HEK293T (cell line): ENCODE measurements around the gene TMEM72.

Experiments
- ARNT ChIP-seq: fragments of 450-650 bp; IDR thresholded peaks from 2 replicates; pipeline ENCODE4 v1.6.1; 2017; ENCODE audit warnings: mild to moderate bottlenecking
- BHLHE40 ChIP-seq: fragments of 450-650 bp; IDR thresholded peaks from 2 replicates; pipeline ENCODE4 v1.6.1; 2016; ENCODE audit warnings: mild to moderate bottlenecking, moderate library complexity, borderline replicate concordance
- CTBP1 ChIP-seq: fragments of 450-650 bp; IDR thresholded peaks from 2 replicates; pipeline ENCODE4 v1.6.1; 2016; ENCODE audit warnings: borderline replicate concordance
- ELF4 ChIP-seq: fragments of 450-650 bp; IDR thresholded peaks from 2 replicates; pipeline ENCODE4 v1.6.1; 2017; ENCODE audit warnings: antibody characterized with exemption
- FOXK2 ChIP-seq: fragments of 450-650 bp; IDR thresholded peaks from 2 replicates; pipeline ENCODE4 v1.6.1; 2016; ENCODE audit warnings: mild to moderate bottlenecking
- FOXM1 ChIP-seq: fragments of 450-650 bp; IDR thresholded peaks from 2 replicates; pipeline ENCODE4 v1.6.1; 2017; ENCODE audit warnings: mild to moderate bottlenecking, borderline replicate concordance
- HDGF ChIP-seq: fragments of 450-650 bp; IDR thresholded peaks from 2 replicates; pipeline ENCODE4 v1.6.1; 2017; ENCODE audit warnings: antibody characterized with exemption, borderline replicate concordance
- SP1 ChIP-seq: fragments of 450-650 bp; IDR thresholded peaks from 2 replicates; pipeline ENCODE4 v1.6.1; 2017
- SUZ12 ChIP-seq: fragments of 450-650 bp; IDR thresholded peaks from 2 replicates; pipeline ENCODE4 v1.6.1; 2016; ENCODE audit warnings: mild to moderate bottlenecking
- TARDBP ChIP-seq: fragments of 450-650 bp; IDR thresholded peaks from 2 replicates; pipeline ENCODE4 v1.6.1; 2016
- TF ChIP-seq, protein P1 (sequence below): fragments of 450-650 bp; IDR thresholded peaks from 2 replicates; pipeline ENCODE4 v1.6.1; 2016

DNA sequence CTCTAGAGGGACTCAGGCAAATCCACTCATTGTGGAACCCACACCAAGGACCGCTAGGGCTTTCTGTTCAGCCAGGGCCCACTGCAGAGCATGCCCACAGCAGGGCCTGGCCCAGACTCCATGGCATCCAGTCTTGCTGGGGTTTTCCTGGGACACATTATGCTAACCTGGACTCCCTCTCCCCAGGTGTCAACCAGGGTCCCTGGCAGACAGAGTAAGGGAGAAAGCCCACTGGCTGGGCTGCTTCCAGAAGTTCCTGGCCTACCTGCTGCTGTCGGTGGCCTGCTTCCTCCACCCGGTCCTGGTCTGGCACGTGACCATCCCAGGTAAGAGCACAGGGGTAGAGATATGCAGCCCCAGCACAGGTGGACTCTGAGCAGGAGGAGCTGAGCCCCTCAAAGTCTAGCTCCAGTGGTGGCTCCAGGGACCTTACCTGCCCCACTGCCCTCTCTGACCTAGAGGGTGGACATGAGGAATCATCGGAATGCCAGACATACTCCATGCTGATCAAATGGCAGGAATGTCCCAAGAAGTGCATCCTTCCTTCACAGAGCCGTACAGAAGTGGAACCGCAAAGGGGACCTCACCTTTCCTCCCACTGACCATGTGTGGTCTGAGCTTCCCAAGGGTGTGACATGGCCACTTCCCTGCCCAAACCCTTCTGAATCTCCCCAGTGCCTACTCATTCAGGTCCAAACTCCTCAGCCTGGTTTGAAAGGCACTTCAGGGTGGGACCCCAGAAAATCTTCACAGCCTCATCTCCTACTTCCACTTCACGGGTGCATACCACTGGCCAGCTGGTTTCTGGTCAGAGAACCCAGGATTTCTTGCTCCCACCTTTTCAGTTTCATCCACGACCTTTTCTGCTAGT lies 22.5 kb downstream of the TMEM72 start:
- TF ChIP-seq FOXK2 (no peak), ELF4 (no peak), BHLHE40 (no peak), TARDBP (no peak), CTBP1 (no peak), ARNT (no peak), SP1 (no peak), SUZ12 (no peak), FOXM1 (no peak), HDGF (no peak)
- TF ChIP-seq, protein P1, sequence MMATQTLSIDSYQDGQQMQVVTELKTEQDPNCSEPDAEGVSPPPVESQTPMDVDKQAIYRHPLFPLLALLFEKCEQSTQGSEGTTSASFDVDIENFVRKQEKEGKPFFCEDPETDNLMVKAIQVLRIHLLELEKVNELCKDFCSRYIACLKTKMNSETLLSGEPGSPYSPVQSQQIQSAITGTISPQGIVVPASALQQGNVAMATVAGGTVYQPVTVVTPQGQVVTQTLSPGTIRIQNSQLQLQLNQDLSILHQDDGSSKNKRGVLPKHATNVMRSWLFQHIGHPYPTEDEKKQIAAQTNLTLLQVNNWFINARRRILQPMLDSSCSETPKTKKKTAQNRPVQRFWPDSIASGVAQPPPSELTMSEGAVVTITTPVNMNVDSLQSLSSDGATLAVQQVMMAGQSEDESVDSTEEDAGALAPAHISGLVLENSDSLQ: no peak
